A673 (cell line): ENCODE data around the gene SGMS1. TPM values are rescaled to one million over a fixed set of nuclear protein-coding genes. Genes with fewer than 3 reads are reported as not detected.

Source experiments
- BruUV-seq: library from RNA; stranded (reverse); fragments of 400-500 nt; replicated peaks from 2 replicates; lab custom pipeline; 2021; lab: Mats Ljungman, UMichigan
- CTCF ChIA-PET: fragments of 300-600 bp; sonication (Branson Sonifier 250); formaldehyde crosslinking; loops from one replicate; lab custom pipeline; 2022; ENCODE audit warnings: antibody characterized with exemption; lab: Charles Lee
- POLR2A ChIA-PET: fragments of 300-600 bp; sonication (Branson Sonifier 250); formaldehyde crosslinking; loops from one replicate; lab custom pipeline; 2022; ENCODE audit warnings: antibody characterized with exemption; ENCODE audit not compliant: low non-redundant PET; lab: Charles Lee
- DNase-seq: peaks from one replicate; pipeline ENCODE4 v3.0.0-alpha.2; 2015; ENCODE audit warnings: low spot score
- H3K27ac ChIP-seq: fragments of 200-600 bp; sonication (generic); 2 replicates; pipeline ENCODE4 v1.5.1; 2016; ENCODE audit warnings: mixed run types, low read depth, mild to moderate bottlenecking, mixed read lengths, antibody characterized with exemption, low read length; ENCODE audit not compliant: poor library complexity, severe bottlenecking
- H3K27me3 ChIP-seq: fragments of 200-600 bp; sonication (generic); replicated peaks from 2 replicates; pipeline ENCODE4 v1.6.1; 2017; ENCODE audit warnings: mixed run types, low read depth, mild to moderate bottlenecking, mixed read lengths, antibody characterized with exemption, low read length; ENCODE audit not compliant: insufficient read depth, poor library complexity
- H3K36me3 ChIP-seq: fragments of 200-600 bp; sonication (generic); 2 replicates; pipeline ENCODE4 v1.6.1; 2016; ENCODE audit warnings: mixed run types, mild to moderate bottlenecking, mixed read lengths, antibody characterized with exemption, low read length; ENCODE audit not compliant: insufficient read depth, poor library complexity, severe bottlenecking
- H3K4me1 ChIP-seq: fragments of 200-600 bp; sonication (generic); 2 replicates; pipeline ENCODE4 v1.6.1; 2017; ENCODE audit warnings: mixed run types, mild to moderate bottlenecking, mixed read lengths, antibody characterized with exemption, low read length; ENCODE audit not compliant: insufficient read depth, poor library complexity, severe bottlenecking
- H3K4me3 ChIP-seq: fragments of 200-600 bp; sonication (generic); 2 replicates; pipeline ENCODE4 v1.5.1; 2016; ENCODE audit warnings: low read depth, mixed run types, mild to moderate bottlenecking, mixed read lengths, low read length; ENCODE audit not compliant: poor library complexity, severe bottlenecking
- H3K9me3 ChIP-seq: fragments of 200-600 bp; sonication (generic); 2 replicates; pipeline ENCODE4 v1.6.1; 2016; ENCODE audit warnings: mixed run types, low read depth, mild to moderate bottlenecking, mixed read lengths, antibody characterized with exemption, low read length; ENCODE audit not compliant: poor library complexity, severe bottlenecking
- CTCF ChIP-seq: fragments of 300-800, 200-600 bp; sonication (generic); conservative IDR thresholded peaks from 2 replicates; pipeline ENCODE4 v1.5.1; 2017; ENCODE audit warnings: low read depth, mild to moderate bottlenecking, antibody characterized with exemption, low read length, moderate library complexity, mixed read lengths
- EZH2 ChIP-seq: fragments of 200-600 bp; sonication (generic); IDR thresholded peaks from 2 replicates; pipeline ENCODE4 v1.6.1; 2017; ENCODE audit warnings: borderline replicate concordance, low read depth, mild to moderate bottlenecking, mixed read lengths, antibody characterized with exemption, low read length; ENCODE audit not compliant: poor library complexity, severe bottlenecking
- intact Hi-C: fragments of 100-400 bp; cut with micrococcal nuclease; formaldehyde crosslinking; loops from one replicate; pipeline ENCODE4 v1.10.0; 2022; ENCODE audit not compliant: unreplicated experiment
- total RNA-seq: library from RNA; stranded (reverse); gene quantifications from 2 replicates; pipeline ENCODE4 v1.2.3, GENCODE V29; 2021

Gene SGMS1
- total RNA-seq, 1 experiment from 2014 or later: 13.0 TPM

GRCh38 chr10:50404021-50404773 is 219.6 kb downstream of the SGMS1 start:
- ChIA-PET CTCF (no interaction called here), POLR2A (no interaction called here)
- H3K27ac ChIP-seq: no peak overlapping the region
- intact Hi-C loops: no loop called here
- DNase-seq: no peak
- peaks cover 4% of the 10 kb centered on the region for H3K9me3 ChIP-seq
- no peaks in the 10 kb centered on the region for H3K4me1 ChIP-seq
- H3K4me3 ChIP-seq: no peak overlapping the region
- BruUV-seq: no TSS peak
- H3K27me3 ChIP-seq: no peaks in the 10 kb centered on the region
- no peak for TF ChIP-seq EZH2
- H3K36me3 ChIP-seq: no peaks in the 10 kb centered on the region

GRCh38 chr10:50403074-50403473 is 220.7 kb downstream of the SGMS1 start:
- BruUV-seq: no TSS peak
- TF ChIP-seq EZH2: no peak
- ChIA-PET CTCF (no interaction called here), POLR2A (no interaction called here)
- Histone ChIP-seq H3K4me1 (no peaks in the 10 kb centered on the region), H3K27me3 (no peaks in the 10 kb centered on the region), H3K36me3 (no peaks in the 10 kb centered on the region), H3K9me3 (peaks cover 4% of the 10 kb centered on the region), H3K4me3 (no peak overlapping the region), H3K27ac (no peak overlapping the region)
- intact Hi-C loops: no loop called here
- DNase-seq: no peak

GRCh38 chr10:50402466-50402865 is 221.3 kb downstream of the SGMS1 start:
- Histone ChIP-seq H3K27me3 (no peaks in the 10 kb centered on the region), H3K9me3 (peaks cover 4% of the 10 kb centered on the region), H3K4me1 (no peaks in the 10 kb centered on the region), H3K4me3 (no peak overlapping the region), H3K36me3 (no peaks in the 10 kb centered on the region), H3K27ac (no peak overlapping the region)
- TF ChIP-seq EZH2 (no peak), CTCF (no peak)
- ChIA-PET CTCF (no interaction called here), POLR2A (no interaction called here)
- BruUV-seq: no TSS peak
- DNase-seq: no peak
- intact Hi-C loops: no loop called here

- intact Hi-C loops: no loop called here
- H3K36me3 ChIP-seq: no peaks in the 10 kb centered on the region
- no peak overlapping the region for H3K4me3 ChIP-seq
- DNase-seq: no peak
- no peaks in the 10 kb centered on the region for H3K9me3 ChIP-seq
- no peaks in the 10 kb centered on the region for H3K27me3 ChIP-seq
- ChIA-PET CTCF (no interaction called here), POLR2A (no interaction called here)
- H3K4me1 ChIP-seq: no peaks in the 10 kb centered on the region
- BruUV-seq: no TSS peak
- H3K27ac ChIP-seq: no peak overlapping the region
- TF ChIP-seq CTCF (no peak), EZH2 (no peak)
Measured at GRCh38 chr10:50400694-50401093, 223.1 kb downstream of the SGMS1 start.
